Measurements from ENCODE around the gene CDON.

Gene CDON

GRCh38 chr11:126076641-126077040 is 14.0 kb upstream of the CDON start:
- no peak overlapping the region for H4K8ac ChIP-seq (ENCODE audit: low read depth, low read length)
- H2BK120ac ChIP-seq (ENCODE audit: low read depth, low read length), result no peak overlapping the region
- H3K18ac ChIP-seq (ENCODE audit: low read length), result no peak overlapping the region
- H2AK5ac ChIP-seq (ENCODE audit: low read depth, low read length), result no peak overlapping the region
- no peak overlapping the region for H3K14ac ChIP-seq (ENCODE audit: low read length)
- DNase-seq (ENCODE audit: low spot score), result no peak
- H4K91ac ChIP-seq (ENCODE audit: low read depth, low read length, poor library complexity), result no peak overlapping the region
- no peaks in the 10 kb centered on the region for H3K36me3 ChIP-seq (replicated peaks in 1 of 2; ENCODE audit: control insufficient read depth in 2 of 2, insufficient read depth in 2 of 2, low read length in 2 of 2)
- H3K9me3 ChIP-seq (replicated peaks in 1 of 2; ENCODE audit: control insufficient read depth in 2 of 2, insufficient read depth in 1 of 2, low read depth in 1 of 2, low read length in 2 of 2), result no peaks in the 10 kb centered on the region
- no peak overlapping the region for H2BK12ac ChIP-seq (ENCODE audit: low read length)
- no peak overlapping the region for H2AFZ ChIP-seq (ENCODE audit: low read length)
- peaks cover 3 to 26% of the 10 kb centered on the region in 2 donors for H3K4me1 ChIP-seq (ENCODE audit: control insufficient read depth in 2 of 2, insufficient read depth in 1 of 2, low read depth in 1 of 2, low read length in 2 of 2)
- no peak overlapping the region for H3K4me2 ChIP-seq (ENCODE audit: insufficient read depth, low read length, poor library complexity, severe bottlenecking)
- H3K23ac ChIP-seq (ENCODE audit: low read depth, low read length, poor library complexity), result no peak overlapping the region
- H3K4me3 ChIP-seq (ENCODE audit: low read length in 2 of 2), result no peak overlapping the region
- H2BK15ac ChIP-seq (ENCODE audit: low read length), result no peak overlapping the region
- H3K9ac ChIP-seq (ENCODE audit: low read depth, low read length, poor library complexity), result no peak overlapping the region
- no peak overlapping the region for H2BK5ac ChIP-seq (ENCODE audit: low read length)
- no peak overlapping the region for H3K27ac ChIP-seq (replicated peaks; ENCODE audit: low read length)
- H3K79me1 ChIP-seq (ENCODE audit: low read depth, low read length), result no peaks in the 10 kb centered on the region
- peaks cover 0 to 42% (median 0%) of the 10 kb centered on the region in 3 experiments for H3K27me3 ChIP-seq (ENCODE audit: control insufficient read depth in 3 of 3, insufficient read depth in 3 of 3, low read depth in 1 of 3, low read length in 3 of 3)
- no CpG with 5 or more reads among the region's 1 CpG for WGBS, 2 donors (ENCODE audit: extremely low coverage in 2 of 2, insufficient read length in 2 of 2, insufficient replicate concordance in 1 of 2)
- H3K4ac ChIP-seq (ENCODE audit: low read length), result no peak overlapping the region

GRCh38 chr11:126072801-126073594 is 10.3 kb upstream of the CDON start:
- Histone ChIP-seq H3K36me3 (replicated peaks in 1 of 2; ENCODE audit: control insufficient read depth in 2 of 2, insufficient read depth in 2 of 2, low read length in 2 of 2) (no peaks in the 10 kb centered on the region), H3K4me3 (ENCODE audit: low read length in 2 of 2) (no peak overlapping the region), H3K4me2 (ENCODE audit: insufficient read depth, low read length, poor library complexity, severe bottlenecking) (no peak overlapping the region), H3K9me3 (replicated peaks in 1 of 2; ENCODE audit: control insufficient read depth in 2 of 2, insufficient read depth in 1 of 2, low read depth in 1 of 2, low read length in 2 of 2) (no peaks in the 10 kb centered on the region), H2BK120ac (ENCODE audit: low read depth, low read length) (no peak overlapping the region), H2AFZ (ENCODE audit: low read length) (no peak overlapping the region), H4K8ac (ENCODE audit: low read depth, low read length) (no peak overlapping the region), H3K23ac (ENCODE audit: low read depth, low read length, poor library complexity) (no peak overlapping the region), H3K18ac (ENCODE audit: low read length) (no peak overlapping the region), H3K4me1 (ENCODE audit: control insufficient read depth in 2 of 2, insufficient read depth in 1 of 2, low read depth in 1 of 2, low read length in 2 of 2) (peaks cover 3 to 11% of the 10 kb centered on the region in 2 donors), H2AK5ac (ENCODE audit: low read depth, low read length) (no peak overlapping the region), H3K14ac (ENCODE audit: low read length) (no peak overlapping the region), H2BK15ac (ENCODE audit: low read length) (no peak overlapping the region), H2BK12ac (ENCODE audit: low read length) (no peak overlapping the region), H3K4ac (ENCODE audit: low read length) (no peak overlapping the region), H3K27ac (replicated peaks; ENCODE audit: low read length) (no peak overlapping the region), H3K79me1 (ENCODE audit: low read depth, low read length) (no peaks in the 10 kb centered on the region), H3K9ac (ENCODE audit: low read depth, low read length, poor library complexity) (no peak overlapping the region), H3K27me3 (ENCODE audit: control insufficient read depth in 3 of 3, insufficient read depth in 3 of 3, low read depth in 1 of 3, low read length in 3 of 3) (peaks cover 0 to 32% (median 0%) of the 10 kb centered on the region in 3 experiments), H4K91ac (ENCODE audit: low read depth, low read length, poor library complexity) (no peak overlapping the region), H2BK5ac (ENCODE audit: low read length) (no peak overlapping the region)
- WGBS, 2 donors (ENCODE audit: extremely low coverage in 2 of 2, insufficient read length in 2 of 2, insufficient replicate concordance in 1 of 2), result no CpG with 5 or more reads among the region's 9 CpGs
- no peak for DNase-seq (ENCODE audit: low spot score)

GRCh38 chr11:126072141-126072741 is 9.6 kb upstream of the CDON start:
- H2AK5ac ChIP-seq (ENCODE audit: low read depth, low read length), result no peak overlapping the region
- H3K79me1 ChIP-seq (ENCODE audit: low read depth, low read length), result no peaks in the 10 kb centered on the region
- H3K27ac ChIP-seq (replicated peaks; ENCODE audit: low read length), result no peak overlapping the region
- no CpG with 5 or more reads among the region's 5 CpGs for WGBS, 2 donors (ENCODE audit: extremely low coverage in 2 of 2, insufficient read length in 2 of 2, insufficient replicate concordance in 1 of 2)
- no peak overlapping the region for H4K91ac ChIP-seq (ENCODE audit: low read depth, low read length, poor library complexity)
- DNase-seq (ENCODE audit: low spot score), result no peak
- no peak overlapping the region for H2BK5ac ChIP-seq (ENCODE audit: low read length)
- no peak overlapping the region for H3K9ac ChIP-seq (ENCODE audit: low read depth, low read length, poor library complexity)
- peaks cover 0 to 36% (median 0%) of the 10 kb centered on the region in 3 experiments for H3K27me3 ChIP-seq (ENCODE audit: control insufficient read depth in 3 of 3, insufficient read depth in 3 of 3, low read depth in 1 of 3, low read length in 3 of 3)
- H4K8ac ChIP-seq (ENCODE audit: low read depth, low read length), result no peak overlapping the region
- no peak overlapping the region for H2BK12ac ChIP-seq (ENCODE audit: low read length)
- no peak overlapping the region for H3K14ac ChIP-seq (ENCODE audit: low read length)
- no peak overlapping the region for H3K4ac ChIP-seq (ENCODE audit: low read length)
- no peak overlapping the region for H3K23ac ChIP-seq (ENCODE audit: low read depth, low read length, poor library complexity)
- no peak overlapping the region for H2BK120ac ChIP-seq (ENCODE audit: low read depth, low read length)
- no peak overlapping the region for H2AFZ ChIP-seq (ENCODE audit: low read length)
- no peak overlapping the region for H3K18ac ChIP-seq (ENCODE audit: low read length)
- peaks cover 3 to 11% of the 10 kb centered on the region in 2 donors for H3K4me1 ChIP-seq (ENCODE audit: control insufficient read depth in 2 of 2, insufficient read depth in 1 of 2, low read depth in 1 of 2, low read length in 2 of 2)
- no peak overlapping the region for H2BK15ac ChIP-seq (ENCODE audit: low read length)
- no peak overlapping the region for H3K4me3 ChIP-seq (ENCODE audit: low read length in 2 of 2)
- H3K9me3 ChIP-seq (replicated peaks in 1 of 2; ENCODE audit: control insufficient read depth in 2 of 2, insufficient read depth in 1 of 2, low read depth in 1 of 2, low read length in 2 of 2), result no peaks in the 10 kb centered on the region
- no peak overlapping the region for H3K4me2 ChIP-seq (ENCODE audit: insufficient read depth, low read length, poor library complexity, severe bottlenecking)
- no peaks in the 10 kb centered on the region for H3K36me3 ChIP-seq (replicated peaks in 1 of 2; ENCODE audit: control insufficient read depth in 2 of 2, insufficient read depth in 2 of 2, low read length in 2 of 2)

- H4K8ac ChIP-seq (ENCODE audit: low read depth, low read length), result no peak overlapping the region
- DNase-seq (ENCODE audit: low spot score), result no peak
- no peak overlapping the region for H2BK12ac ChIP-seq (ENCODE audit: low read length)
- no peak overlapping the region for H2BK5ac ChIP-seq (ENCODE audit: low read length)
- no peaks in the 10 kb centered on the region for H3K79me1 ChIP-seq (ENCODE audit: low read depth, low read length)
- no peak overlapping the region for H2BK120ac ChIP-seq (ENCODE audit: low read depth, low read length)
- WGBS, 2 donors (ENCODE audit: extremely low coverage in 2 of 2, insufficient read length in 2 of 2, insufficient replicate concordance in 1 of 2), result no CpG with 5 or more reads among the region's 10 CpGs
- H3K4me3 ChIP-seq (ENCODE audit: low read length in 2 of 2), result peak overlapping the region in 1 of 2 donors; percentile 61
- peaks cover 0 to 6% (median 0%) of the 10 kb centered on the region in 3 experiments for H3K27me3 ChIP-seq (ENCODE audit: control insufficient read depth in 3 of 3, insufficient read depth in 3 of 3, low read depth in 1 of 3, low read length in 3 of 3)
- H3K9me3 ChIP-seq (replicated peaks in 1 of 2; ENCODE audit: control insufficient read depth in 2 of 2, insufficient read depth in 1 of 2, low read depth in 1 of 2, low read length in 2 of 2), result no peaks in the 10 kb centered on the region
- H3K36me3 ChIP-seq (replicated peaks in 1 of 2; ENCODE audit: control insufficient read depth in 2 of 2, insufficient read depth in 2 of 2, low read length in 2 of 2), result no peaks in the 10 kb centered on the region
- peaks cover 6 to 21% of the 10 kb centered on the region in 2 donors for H3K4me1 ChIP-seq (ENCODE audit: control insufficient read depth in 2 of 2, insufficient read depth in 1 of 2, low read depth in 1 of 2, low read length in 2 of 2)
- no peak overlapping the region for H3K14ac ChIP-seq (ENCODE audit: low read length)
- H3K4me2 ChIP-seq (ENCODE audit: insufficient read depth, low read length, poor library complexity, severe bottlenecking), result peak overlapping the region; percentile 56
- H3K4ac ChIP-seq (ENCODE audit: low read length), result no peak overlapping the region
- peak overlapping the region; percentile 100 for H2AFZ ChIP-seq (ENCODE audit: low read length)
- no peak overlapping the region for H3K27ac ChIP-seq (replicated peaks; ENCODE audit: low read length)
- H3K18ac ChIP-seq (ENCODE audit: low read length), result peak overlapping the region; percentile 20
- no peak overlapping the region for H2BK15ac ChIP-seq (ENCODE audit: low read length)
- H3K9ac ChIP-seq (ENCODE audit: low read depth, low read length, poor library complexity), result no peak overlapping the region
- no peak overlapping the region for H2AK5ac ChIP-seq (ENCODE audit: low read depth, low read length)
- H4K91ac ChIP-seq (ENCODE audit: low read depth, low read length, poor library complexity), result no peak overlapping the region
- no peak overlapping the region for H3K23ac ChIP-seq (ENCODE audit: low read depth, low read length, poor library complexity)
Observed at GRCh38 chr11:126063507-126063852, 814 bp upstream of the CDON start.

Data from neuronal stem cell (in vitro differentiated cells).